Activated B cell treated with CpG ODN at 0.5 μM for 24 hours (primary cell): ENCODE results near the gene FGF12. TPM values are rescaled to one million over a fixed set of nuclear protein-coding genes. Genes with fewer than 3 reads are reported as not detected.

Experiments
- ATAC-seq: fragments of 200-7000 bp; cut with Tn5 transposase; one replicate; pipeline ENCODE4 v1.10.0; 2021; ENCODE audit warnings: low read depth, mild to moderate bottlenecking, moderate library complexity
- CTCF ChIA-PET: fragments of 350-600 bp; sonication (Branson Sonifier 250); formaldehyde crosslinking; loops from one replicate; lab custom pipeline; 2021; ENCODE audit warnings: antibody characterized with exemption; lab: Charles Lee
- POLR2A ChIA-PET: fragments of 350-600 bp; sonication (Branson Sonifier 250); formaldehyde crosslinking; loops from one replicate; lab custom pipeline; 2021; ENCODE audit warnings: antibody characterized with exemption; lab: Charles Lee
- DNase-seq: peaks from one replicate; pipeline ENCODE4 v3.0.0; 2022
- H3K27ac Mint-ChIP-seq: one replicate; pipeline ENCODE4 v1.8.0; 2020; ENCODE audit warnings: mixed read lengths
- H3K27me3 Mint-ChIP-seq: one replicate; pipeline ENCODE4 v1.8.0; 2021; ENCODE audit warnings: mixed read lengths
- H3K36me3 Mint-ChIP-seq: one replicate; pipeline ENCODE4 v1.8.0; 2021; ENCODE audit warnings: low read depth, mixed read lengths
- H3K4me1 Mint-ChIP-seq: one replicate; pipeline ENCODE4 v1.8.0; 2021; ENCODE audit warnings: mixed read lengths
- H3K4me3 Mint-ChIP-seq: one replicate; pipeline ENCODE4 v1.8.0; 2020; ENCODE audit warnings: mild to moderate bottlenecking, mixed read lengths
- H3K9me3 Mint-ChIP-seq: one replicate; pipeline ENCODE4 v1.8.0; 2020; ENCODE audit warnings: mixed read lengths
- CTCF ChIP-seq: fragments of 200-600 bp; IDR thresholded peaks from one replicate; pipeline ENCODE4 v1.8.0; 2022; ENCODE audit warnings: antibody characterized with exemption, mild to moderate bottlenecking
- intact Hi-C: fragments of 100-400 bp; cut with micrococcal nuclease; formaldehyde crosslinking; loops from one replicate; pipeline ENCODE4 v1.15.1; 2024
- total RNA-seq: library from RNA; stranded (reverse); gene quantifications from 2 replicates; pipeline ENCODE4 v1.2.3, GENCODE V29; 2022

FGF12 gene
- total RNA-seq, 1 donor from 2014 or later: not detected

GRCh38 chr3:192155194-192155593, 572.1 kb downstream of the FGF12 start:
- Mint-ChIP-seq H3K4me3 (peak overlapping the region; percentile 59), H3K27ac (peak overlapping the region; percentile 6), H3K4me1 (peaks cover 3% of the 10 kb centered on the region), H3K36me3 (no peaks in the 10 kb centered on the region), H3K27me3 (peaks cover 3% of the 10 kb centered on the region), H3K9me3 (no peaks in the 10 kb centered on the region)
- intact Hi-C loops: no loop called here
- ChIA-PET POLR2A (no interaction called here), CTCF (no interaction called here)
- no peak for DNase-seq
- TF ChIP-seq CTCF: no peak
- ATAC-seq: no peak

GRCh38 chr3:192133271-192133670, 594.1 kb downstream of the FGF12 start:
- Mint-ChIP-seq H3K4me3 (no peak overlapping the region), H3K27me3 (no peaks in the 10 kb centered on the region), H3K27ac (no peak overlapping the region), H3K9me3 (no peaks in the 10 kb centered on the region), H3K4me1 (peaks cover 9% of the 10 kb centered on the region), H3K36me3 (no peaks in the 10 kb centered on the region)
- no peak for ATAC-seq
- intact Hi-C loops: no loop called here
- ChIA-PET POLR2A (no interaction called here), CTCF (no interaction called here)
- no peak for DNase-seq
- no peak for TF ChIP-seq CTCF

DNA sequence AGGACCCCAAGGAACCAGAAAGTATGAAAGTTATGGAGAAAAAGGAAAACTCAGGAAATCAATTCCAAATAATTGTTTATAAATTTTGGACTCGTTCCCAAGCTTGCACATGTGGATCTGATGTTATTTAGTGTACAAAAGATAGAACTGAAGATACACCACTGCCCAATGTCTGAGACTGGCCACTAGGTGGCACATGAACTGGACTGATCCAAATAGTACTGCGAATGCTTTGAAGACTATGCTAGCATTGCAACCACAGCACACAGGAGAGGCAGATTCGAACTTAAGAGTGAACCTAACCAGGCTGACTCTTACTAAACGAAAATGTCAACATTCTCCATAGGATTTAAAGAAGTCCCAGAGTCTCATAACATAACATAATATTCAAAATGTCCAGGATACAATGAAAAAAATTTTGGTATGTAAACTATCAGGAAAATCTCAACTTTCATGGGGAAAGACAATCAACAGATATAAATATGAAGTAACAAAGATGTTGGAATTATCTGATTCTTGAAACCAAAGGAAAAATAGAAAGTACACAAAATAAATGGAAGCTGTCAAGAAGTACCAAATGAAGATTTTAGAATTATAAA, 596.7 kb downstream of the FGF12 start:
- DNase-seq (no peak), ATAC-seq (peak; percentile 72)
- POLR2A ChIA-PET: no interaction called here
- peaks cover 9% of the 10 kb centered on the region for H3K4me1 Mint-ChIP-seq
- H3K27me3 Mint-ChIP-seq: no peaks in the 10 kb centered on the region
- H3K9me3 Mint-ChIP-seq: no peaks in the 10 kb centered on the region
- intact Hi-C loops: loop anchor here (1.0 kb wide), 1 partner anchor 314 kb away; no protein-coding TSS in a partner anchor
- no peaks in the 10 kb centered on the region for H3K36me3 Mint-ChIP-seq
- no peak overlapping the region for H3K4me3 Mint-ChIP-seq
- CTCF ChIA-PET: no interaction called here
- no peak overlapping the region for H3K27ac Mint-ChIP-seq
- no peak for TF ChIP-seq CTCF

DNA sequence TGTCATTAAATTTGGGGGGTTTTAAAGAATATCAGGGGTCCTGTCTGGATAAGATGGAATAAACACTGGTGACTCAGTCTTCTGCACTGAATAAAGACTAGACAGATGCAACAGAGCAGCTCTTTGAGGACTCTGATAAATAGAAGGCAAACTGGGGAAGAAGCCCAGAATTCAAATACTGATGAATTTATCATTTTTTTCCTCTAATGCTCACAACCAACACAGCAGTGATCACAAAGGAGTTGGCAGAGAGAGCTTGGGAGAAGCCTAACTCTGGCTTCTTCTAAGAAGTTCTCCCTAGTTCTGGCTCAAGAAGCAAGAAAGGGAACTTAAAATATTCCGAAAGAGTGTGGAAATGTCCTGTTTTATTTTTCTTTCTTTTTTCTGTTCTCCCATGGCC, 597.8 kb downstream of the FGF12 start:
- no peak for TF ChIP-seq CTCF
- H3K27me3 Mint-ChIP-seq: no peaks in the 10 kb centered on the region
- H3K9me3 Mint-ChIP-seq: no peaks in the 10 kb centered on the region
- peaks cover 9% of the 10 kb centered on the region for H3K4me1 Mint-ChIP-seq
- DNase-seq (no peak), ATAC-seq (no peak)
- H3K4me3 Mint-ChIP-seq: no peak overlapping the region
- intact Hi-C loops: loop anchor here (1.0 to 10.0 kb wide), 2 partner anchors 66 to 875 kb away; no protein-coding TSS in a partner anchor
- CTCF ChIA-PET: interaction anchor here (0.8 kb wide), 1 partner anchor 44 kb away, joined by 3 read pairs; no protein-coding TSS in a partner anchor
- POLR2A ChIA-PET: no interaction called here
- H3K36me3 Mint-ChIP-seq: no peaks in the 10 kb centered on the region
- H3K27ac Mint-ChIP-seq: no peak overlapping the region

GRCh38 chr3:192128922-192129321, 598.4 kb downstream of the FGF12 start:
- Mint-ChIP-seq H3K4me1 (peaks cover 11% of the 10 kb centered on the region), H3K9me3 (no peaks in the 10 kb centered on the region), H3K4me3 (no peak overlapping the region), H3K27me3 (no peaks in the 10 kb centered on the region), H3K36me3 (no peaks in the 10 kb centered on the region), H3K27ac (peak overlapping the region; percentile 70)
- TF ChIP-seq CTCF: no peak
- ChIA-PET POLR2A (no interaction called here), CTCF (interaction anchor here (0.8 kb wide), 1 partner anchor 45 kb away, joined by 3 read pairs; no protein-coding TSS in a partner anchor)
- intact Hi-C loops: loop anchor here (1.0 to 10.0 kb wide), 2 partner anchors 66 to 874 kb away; no protein-coding TSS in a partner anchor
- ATAC-seq (peak; percentile 80), DNase-seq (no peak)
